GM13976 (cell line): ENCODE measurements around the gene CD2AP.

Experiments used
- DNase-seq: peaks from one replicate; pipeline ENCODE4 v3.0.0; 2012; ENCODE audit warnings: low spot score
- CTCF ChIP-seq: IDR thresholded peaks from 2 replicates; pipeline ENCODE4 v1.5.1; 2012; ENCODE audit warnings: borderline replicate concordance, mild to moderate bottlenecking; ENCODE audit not compliant: insufficient read depth; ENCODE audit errors: extremely low read depth, missing control alignments, control extremely low read depth
- in situ Hi-C: fragments of 300-500 bp; cut with MboI; formaldehyde crosslinking; loops from one replicate; pipeline ENCODE4 v1.12.0; 2022; ENCODE audit warnings: low sequenced_read_pairs, mixed read lengths, inconsistent platforms; ENCODE audit not compliant: unreplicated experiment

Gene CD2AP, protein sequence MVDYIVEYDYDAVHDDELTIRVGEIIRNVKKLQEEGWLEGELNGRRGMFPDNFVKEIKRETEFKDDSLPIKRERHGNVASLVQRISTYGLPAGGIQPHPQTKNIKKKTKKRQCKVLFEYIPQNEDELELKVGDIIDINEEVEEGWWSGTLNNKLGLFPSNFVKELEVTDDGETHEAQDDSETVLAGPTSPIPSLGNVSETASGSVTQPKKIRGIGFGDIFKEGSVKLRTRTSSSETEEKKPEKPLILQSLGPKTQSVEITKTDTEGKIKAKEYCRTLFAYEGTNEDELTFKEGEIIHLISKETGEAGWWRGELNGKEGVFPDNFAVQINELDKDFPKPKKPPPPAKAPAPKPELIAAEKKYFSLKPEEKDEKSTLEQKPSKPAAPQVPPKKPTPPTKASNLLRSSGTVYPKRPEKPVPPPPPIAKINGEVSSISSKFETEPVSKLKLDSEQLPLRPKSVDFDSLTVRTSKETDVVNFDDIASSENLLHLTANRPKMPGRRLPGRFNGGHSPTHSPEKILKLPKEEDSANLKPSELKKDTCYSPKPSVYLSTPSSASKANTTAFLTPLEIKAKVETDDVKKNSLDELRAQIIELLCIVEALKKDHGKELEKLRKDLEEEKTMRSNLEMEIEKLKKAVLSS

DNA sequence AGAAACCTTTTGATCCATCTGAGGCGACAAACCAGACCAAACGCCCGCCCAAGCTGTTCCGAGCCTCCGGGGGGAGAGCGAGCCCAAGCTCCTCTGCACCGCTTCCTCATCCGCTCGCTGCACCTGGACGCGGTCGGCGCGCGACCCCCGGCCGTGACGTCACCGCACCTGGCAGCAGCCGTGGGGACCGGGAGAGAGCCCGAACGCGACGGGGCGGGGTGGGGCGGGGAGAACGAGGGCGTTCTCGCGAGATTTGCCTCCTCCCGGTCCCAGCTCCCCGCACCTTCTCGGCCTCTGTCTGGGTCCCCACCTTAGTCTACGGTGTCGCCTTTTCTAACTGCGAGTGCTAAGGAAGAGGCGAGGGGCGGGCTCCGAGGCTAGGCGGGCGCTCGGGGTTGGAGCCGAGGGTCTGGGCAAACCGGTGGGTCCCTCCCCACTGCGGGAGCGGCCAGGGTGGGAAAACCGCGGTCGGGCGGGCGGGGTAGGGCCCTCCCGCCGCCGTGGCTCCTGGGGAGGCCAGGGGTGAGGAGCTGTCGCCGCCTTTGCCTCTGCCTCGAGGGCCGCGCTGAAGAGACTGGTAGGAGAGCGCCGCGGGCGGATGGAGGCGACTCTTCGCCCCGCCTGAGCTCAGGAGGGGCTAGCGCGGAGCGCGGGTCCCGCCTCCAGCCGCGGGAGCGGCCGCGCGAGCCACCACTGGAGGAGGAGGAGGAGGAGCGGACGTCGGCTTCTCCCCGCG lies at the start of gene CD2AP:
Gene CD2AP, plus strand, starts transcription at position 293 of the 736 bp plus-strand sequence. CDS start 456 bp downstream, outside the sequence.
- in situ Hi-C loops: no loop called here
- DNase-seq: peak; percentile 94
- peak; percentile 33 for TF ChIP-seq CTCF

- no peak for TF ChIP-seq CTCF
- no peak for DNase-seq
- in situ Hi-C loops: no loop called here
These were observed 49.3 kb upstream of the CD2AP start for GRCh38 chr6:47428288-47428687.

DNA sequence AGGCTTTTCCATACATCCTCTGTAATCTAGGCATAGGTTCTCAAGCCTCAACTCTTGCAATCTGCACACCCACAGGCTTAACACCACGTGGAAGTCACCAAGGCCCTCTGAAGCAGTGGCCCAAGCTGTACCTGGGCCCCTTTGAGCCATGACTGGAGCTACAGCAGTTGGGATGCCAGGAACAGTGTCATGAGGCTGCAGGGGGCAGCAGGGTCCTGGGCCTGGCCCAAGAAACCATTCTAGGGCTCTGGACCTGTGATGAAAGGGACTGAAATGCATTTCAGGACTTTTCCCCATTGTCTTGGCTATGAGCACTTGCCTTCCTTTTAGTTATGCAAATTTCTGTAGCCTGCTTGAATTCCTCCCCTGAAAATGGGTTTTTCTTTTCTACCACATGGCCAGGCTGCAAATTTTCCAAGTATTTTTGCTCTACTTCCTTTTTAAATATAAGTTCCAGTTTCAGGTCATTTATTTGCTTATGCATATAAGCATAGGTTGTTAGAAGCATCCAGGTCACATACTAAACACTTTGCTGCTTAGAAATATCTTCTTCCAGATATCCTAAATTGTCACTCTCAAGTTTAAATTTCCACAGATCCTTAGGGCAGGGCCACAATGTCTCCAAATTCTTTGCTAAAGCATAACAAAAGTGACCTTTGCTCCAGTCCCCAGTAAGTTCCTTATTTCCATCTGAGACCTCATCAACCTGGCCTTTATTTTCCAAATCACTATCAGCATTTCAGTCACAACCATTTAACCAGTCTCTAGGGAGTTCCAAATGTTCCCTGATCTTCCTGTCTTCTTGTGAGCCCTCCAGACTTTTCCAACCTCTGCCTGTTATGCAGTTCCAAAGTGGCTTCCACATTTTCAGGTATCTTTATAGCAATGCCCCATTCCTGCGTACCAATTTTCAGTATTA lies 48.6 kb upstream of the CD2AP start:
- no peak for DNase-seq

GRCh38 chr6:47434372-47435253 lies 43.0 kb upstream of the CD2AP start:
- in situ Hi-C loops: no loop called here
- no peak for DNase-seq
- TF ChIP-seq CTCF: no peak

More for the DNA sequence above, 48.6 kb upstream of the CD2AP start:
- in situ Hi-C loops: no loop called here
- TF ChIP-seq CTCF: no peak

DNA sequence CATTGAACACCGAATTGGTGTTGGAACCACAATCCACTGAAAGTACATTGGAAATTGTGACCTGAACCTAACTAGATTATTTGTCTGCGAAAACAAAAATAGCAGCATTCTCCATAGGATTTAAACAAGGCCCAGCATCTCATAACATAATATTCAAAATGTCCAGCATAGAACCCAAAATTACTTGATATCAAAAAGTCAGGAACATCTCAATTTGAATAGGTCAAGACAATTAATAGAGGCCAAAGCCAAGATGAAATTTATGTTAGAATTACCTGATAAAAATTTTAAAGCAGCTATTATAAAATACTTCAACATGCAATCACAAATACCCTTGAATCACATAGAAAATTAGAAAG lies 42.4 kb upstream of the CD2AP start:
- in situ Hi-C loops: no loop called here
- no peak for TF ChIP-seq CTCF
- no peak for DNase-seq
